ENCODE results near the gene HNRNPA0. TPM values are rescaled to one million over a fixed set of nuclear protein-coding genes. Genes with fewer than 3 reads are reported as not detected.

Gene HNRNPA0
- total and polyA plus RNA-seq, 2 experiments from 2014 or later, result 15.1 to 39.9 TPM

DNA sequence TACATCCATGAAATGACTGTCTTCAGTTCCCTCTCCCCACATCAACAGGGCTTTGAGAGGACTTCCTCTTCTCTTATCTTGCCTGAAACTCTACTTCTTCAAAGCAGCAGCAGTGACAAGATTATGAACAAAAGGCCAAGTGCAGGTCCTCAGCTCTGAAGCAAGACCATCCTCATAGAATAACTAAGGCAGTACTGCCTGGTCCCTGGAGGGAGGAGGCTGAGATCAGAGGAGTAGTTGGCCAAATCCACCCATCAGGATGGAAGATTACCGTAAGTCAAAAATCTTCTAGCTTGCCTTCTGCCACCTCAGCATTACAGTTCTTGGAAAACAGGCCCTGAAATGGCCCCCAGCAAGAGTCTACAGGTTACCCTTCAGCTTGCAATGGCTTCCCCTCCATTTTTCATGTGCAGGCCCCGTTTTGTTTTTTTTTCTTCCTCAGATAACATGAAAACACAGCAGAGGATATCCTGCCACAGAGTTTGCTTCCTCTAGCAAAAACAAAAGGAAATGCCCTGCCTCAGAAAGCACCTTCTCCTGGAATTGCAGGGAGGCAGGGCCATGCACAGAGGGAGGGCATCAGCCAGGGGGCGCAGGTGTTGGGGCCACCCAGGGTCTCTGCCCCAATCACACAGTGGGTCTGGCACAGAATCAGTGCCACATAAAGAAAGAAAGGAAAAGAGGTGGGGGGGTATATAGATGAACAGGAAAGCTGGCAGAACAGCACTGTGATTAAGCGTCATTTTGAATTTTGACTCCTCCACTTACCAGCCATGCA, 58.3 kb downstream of the HNRNPA0 start:
- no peak overlapping the region for H3K4me2 ChIP-seq
- no peaks in the 10 kb centered on the region for H3F3A ChIP-seq (replicated peaks; ENCODE audit: low read depth)
- Mint-ChIP-seq H3K36me3 (ENCODE audit: low read depth) (peaks cover 23% of the 10 kb centered on the region), H3K27me3 (ENCODE audit: insufficient read depth, low read depth, poor library complexity) (peaks cover 3% of the 10 kb centered on the region), H3K4me1 (peaks cover 15% of the 10 kb centered on the region), H3K9me3 (no peaks in the 10 kb centered on the region), H3K4me3 (no peak overlapping the region), H3K27ac (no peak overlapping the region)
- H3K4me1 ChIP-seq (ENCODE audit: insufficient read depth), result no peaks in the 10 kb centered on the region
- peaks cover 4% of the 10 kb centered on the region; the same call in 1 of the 2 replicates for H3K36me3 ChIP-seq (ENCODE audit: insufficient read depth)
- H3K27me3 ChIP-seq (ENCODE audit: insufficient read depth), result no peaks in the 10 kb centered on the region
- DNase-seq (ENCODE audit: low spot score), result peak; percentile 47
- no peak overlapping the region for H3K4me3 ChIP-seq
- no peak overlapping the region for H3K27ac ChIP-seq (ENCODE audit: low read depth)
- H4K20me1 ChIP-seq (replicated peaks; ENCODE audit: insufficient read depth), result no peaks in the 10 kb centered on the region
- ATAC-seq, result peak; percentile 73
- TF ChIP-seq CREB1 (CRISPR knock-in tag; IDR thresholded peaks at IDR 0.05; ENCODE audit: low read depth) (no peak), JUNB (IDR thresholded peaks at IDR 0.05; ENCODE audit: unreplicated experiment) (no peak)
- TF ChIP-seq, protein P1, sequence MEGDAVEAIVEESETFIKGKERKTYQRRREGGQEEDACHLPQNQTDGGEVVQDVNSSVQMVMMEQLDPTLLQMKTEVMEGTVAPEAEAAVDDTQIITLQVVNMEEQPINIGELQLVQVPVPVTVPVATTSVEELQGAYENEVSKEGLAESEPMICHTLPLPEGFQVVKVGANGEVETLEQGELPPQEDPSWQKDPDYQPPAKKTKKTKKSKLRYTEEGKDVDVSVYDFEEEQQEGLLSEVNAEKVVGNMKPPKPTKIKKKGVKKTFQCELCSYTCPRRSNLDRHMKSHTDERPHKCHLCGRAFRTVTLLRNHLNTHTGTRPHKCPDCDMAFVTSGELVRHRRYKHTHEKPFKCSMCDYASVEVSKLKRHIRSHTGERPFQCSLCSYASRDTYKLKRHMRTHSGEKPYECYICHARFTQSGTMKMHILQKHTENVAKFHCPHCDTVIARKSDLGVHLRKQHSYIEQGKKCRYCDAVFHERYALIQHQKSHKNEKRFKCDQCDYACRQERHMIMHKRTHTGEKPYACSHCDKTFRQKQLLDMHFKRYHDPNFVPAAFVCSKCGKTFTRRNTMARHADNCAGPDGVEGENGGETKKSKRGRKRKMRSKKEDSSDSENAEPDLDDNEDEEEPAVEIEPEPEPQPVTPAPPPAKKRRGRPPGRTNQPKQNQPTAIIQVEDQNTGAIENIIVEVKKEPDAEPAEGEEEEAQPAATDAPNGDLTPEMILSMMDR (conservative IDR thresholded peaks at IDR 0.05; ENCODE audit: low read depth in 2 of 2), result peak; percentile 58 to 63
- no peaks in the 10 kb centered on the region for H3K79me2 ChIP-seq (replicated peaks; ENCODE audit: insufficient read depth)
- H3K9me2 ChIP-seq (ENCODE audit: insufficient read depth), result no peaks in the 10 kb centered on the region
- no peak overlapping the region for H2AFZ ChIP-seq

Other genes starting within 250 kb of the HNRNPA0 start
- 10.8 and 11.7 TPM in 2 replicates for gene KLHL3, start 18.3 kb downstream of the HNRNPA0 start, total RNA-seq (2014; rRNA removed; shearing (Covaris generic))
- 3.1 and 4.9 TPM in 2 replicates for gene KLHL3, start 18.3 kb downstream of the HNRNPA0 start, polyA plus RNA-seq (2016; fragmentation: Nextera tagmentation; extraction: Ambion mirVana)
- gene MYOT, start 113.5 kb upstream of the HNRNPA0 start, total RNA-seq (2014; rRNA removed; shearing (Covaris generic)), result not detected in 2 replicates
- 0.58 TPM in 1 of 2 replicates, not detected in the other for gene MYOT, start 113.5 kb upstream of the HNRNPA0 start, polyA plus RNA-seq (2016; fragmentation: Nextera tagmentation; extraction: Ambion mirVana)
- gene PKD2L2, start 135.1 kb upstream of the HNRNPA0 start, total RNA-seq (2014; rRNA removed; shearing (Covaris generic)), result not detected in 2 replicates
- 0.16 TPM in 1 of 2 replicates, not detected in the other for gene PKD2L2, start 135.1 kb upstream of the HNRNPA0 start, polyA plus RNA-seq (2016; fragmentation: Nextera tagmentation; extraction: Ambion mirVana)

Measured in GM23338 (cell line).